Prostate gland (tissue), 2 donors: ENCODE results near the gene BTBD17. TPM values are rescaled to one million over a fixed set of nuclear protein-coding genes. Genes with fewer than 3 reads are reported as not detected.

ENCODE experiments used
- total RNA-seq, 2 donors: library from RNA; depleted of rRNA; stranded (reverse); fragments of >200 nt; gene quantifications; one replicate each; pipeline ENCODE4 v1.1.0, GENCODE V29; 2016

Gene BTBD17
- total RNA-seq, 2 donors from 2014 or later = not detected

Other genes with a start within 250 kb of the BTBD17 start
- 100 to 1,000 TPM; 531 to 611 TPM for gene RPL38, start 158.2 kb downstream of the BTBD17 start, total RNA-seq
- gene TTYH2, start 148.3 kb downstream of the BTBD17 start, total RNA-seq = 10 to 100 TPM in 1 of 2 donors, 1 to 10 TPM in 1; 7.7 to 43.3 TPM
- 1 to 10 TPM in 1 of 2 donors, not detected in 1; 4.3 TPM for gene DNAI2, start 87.6 kb downstream of the BTBD17 start, total RNA-seq
- gene KIF19, start 35.6 kb downstream of the BTBD17 start, total RNA-seq = under 1 TPM; 0.36 to 0.62 TPM
- 1 to 10 TPM in 1 of 2 donors, not detected in 1; 3.6 TPM for gene GPR142, start 5.6 kb upstream of the BTBD17 start, total RNA-seq
- 100 to 1,000 TPM in 1 of 2 donors, 10 to 100 TPM in 1; 66.3 to 186 TPM for gene GPRC5C, start 70.2 kb upstream of the BTBD17 start, total RNA-seq
- 1 to 10 TPM; 2.1 to 4.1 TPM for gene CD300A, start 104.8 kb upstream of the BTBD17 start, total RNA-seq
- gene CD300LB, start 169.6 kb upstream of the BTBD17 start, total RNA-seq = under 1 TPM; 0.64 to 0.80 TPM
- gene CD300C, start 184.2 kb upstream of the BTBD17 start, total RNA-seq = 1 to 10 TPM in 1 of 2 donors, not detected in 1; 1.5 TPM
- gene CD300H, start 205.6 kb upstream of the BTBD17 start, total RNA-seq = not detected
- gene CD300LD, start 230.4 kb upstream of the BTBD17 start, total RNA-seq = not detected